ENCODE results near the gene BORCS8.

BORCS8 gene

DNA sequence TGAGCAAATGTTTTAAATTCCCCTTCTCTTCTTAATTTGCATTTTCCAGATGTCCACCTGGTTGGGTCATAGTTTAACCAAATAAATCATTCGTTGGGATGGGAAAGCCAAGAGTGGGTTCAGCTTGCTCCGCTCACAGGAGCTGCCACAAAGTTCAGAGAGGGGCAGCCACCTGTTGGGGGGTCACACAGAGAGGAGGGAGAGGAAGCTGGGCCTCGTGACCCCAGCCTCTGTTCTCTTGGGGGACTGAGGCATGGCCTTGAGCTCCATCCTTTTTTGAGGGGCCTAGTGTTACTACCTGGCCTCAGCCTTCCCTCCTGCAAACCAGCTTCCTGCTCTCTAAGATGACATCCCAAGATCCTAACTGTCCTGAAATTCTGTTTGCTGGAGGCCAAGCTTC is 24.3 kb downstream of the BORCS8 start:
- Histone ChIP-seq H3K27ac (replicated peaks) (no peak overlapping the region), H3K4me3 (replicated peaks; ENCODE audit: insufficient read depth, low read length) (no peak overlapping the region), H3K27me3 (ENCODE audit: insufficient read depth, poor library complexity, severe bottlenecking) (no peaks in the 10 kb centered on the region)
- DNase-seq (ENCODE audit: low read depth in 1 of 2, low spot score in 1 of 2): no peak
- TF ChIP-seq SPI1 (IDR thresholded peaks at IDR 0.05; ENCODE audit: borderline replicate concordance, low read depth) (no peak), POLR2AphosphoS5 (IDR thresholded peaks at IDR 0.05; ENCODE audit: low read depth) (no peak), GABPA (IDR thresholded peaks at IDR 0.05; ENCODE audit: low read depth) (no peak)
- TF ChIP-seq, protein P1, sequence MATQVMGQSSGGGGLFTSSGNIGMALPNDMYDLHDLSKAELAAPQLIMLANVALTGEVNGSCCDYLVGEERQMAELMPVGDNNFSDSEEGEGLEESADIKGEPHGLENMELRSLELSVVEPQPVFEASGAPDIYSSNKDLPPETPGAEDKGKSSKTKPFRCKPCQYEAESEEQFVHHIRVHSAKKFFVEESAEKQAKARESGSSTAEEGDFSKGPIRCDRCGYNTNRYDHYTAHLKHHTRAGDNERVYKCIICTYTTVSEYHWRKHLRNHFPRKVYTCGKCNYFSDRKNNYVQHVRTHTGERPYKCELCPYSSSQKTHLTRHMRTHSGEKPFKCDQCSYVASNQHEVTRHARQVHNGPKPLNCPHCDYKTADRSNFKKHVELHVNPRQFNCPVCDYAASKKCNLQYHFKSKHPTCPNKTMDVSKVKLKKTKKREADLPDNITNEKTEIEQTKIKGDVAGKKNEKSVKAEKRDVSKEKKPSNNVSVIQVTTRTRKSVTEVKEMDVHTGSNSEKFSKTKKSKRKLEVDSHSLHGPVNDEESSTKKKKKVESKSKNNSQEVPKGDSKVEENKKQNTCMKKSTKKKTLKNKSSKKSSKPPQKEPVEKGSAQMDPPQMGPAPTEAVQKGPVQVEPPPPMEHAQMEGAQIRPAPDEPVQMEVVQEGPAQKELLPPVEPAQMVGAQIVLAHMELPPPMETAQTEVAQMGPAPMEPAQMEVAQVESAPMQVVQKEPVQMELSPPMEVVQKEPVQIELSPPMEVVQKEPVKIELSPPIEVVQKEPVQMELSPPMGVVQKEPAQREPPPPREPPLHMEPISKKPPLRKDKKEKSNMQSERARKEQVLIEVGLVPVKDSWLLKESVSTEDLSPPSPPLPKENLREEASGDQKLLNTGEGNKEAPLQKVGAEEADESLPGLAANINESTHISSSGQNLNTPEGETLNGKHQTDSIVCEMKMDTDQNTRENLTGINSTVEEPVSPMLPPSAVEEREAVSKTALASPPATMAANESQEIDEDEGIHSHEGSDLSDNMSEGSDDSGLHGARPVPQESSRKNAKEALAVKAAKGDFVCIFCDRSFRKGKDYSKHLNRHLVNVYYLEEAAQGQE (IDR thresholded peaks at IDR 0.05; ENCODE audit: insufficient replicate concordance, low read depth): no peak
- TF ChIP-seq, protein P2, sequence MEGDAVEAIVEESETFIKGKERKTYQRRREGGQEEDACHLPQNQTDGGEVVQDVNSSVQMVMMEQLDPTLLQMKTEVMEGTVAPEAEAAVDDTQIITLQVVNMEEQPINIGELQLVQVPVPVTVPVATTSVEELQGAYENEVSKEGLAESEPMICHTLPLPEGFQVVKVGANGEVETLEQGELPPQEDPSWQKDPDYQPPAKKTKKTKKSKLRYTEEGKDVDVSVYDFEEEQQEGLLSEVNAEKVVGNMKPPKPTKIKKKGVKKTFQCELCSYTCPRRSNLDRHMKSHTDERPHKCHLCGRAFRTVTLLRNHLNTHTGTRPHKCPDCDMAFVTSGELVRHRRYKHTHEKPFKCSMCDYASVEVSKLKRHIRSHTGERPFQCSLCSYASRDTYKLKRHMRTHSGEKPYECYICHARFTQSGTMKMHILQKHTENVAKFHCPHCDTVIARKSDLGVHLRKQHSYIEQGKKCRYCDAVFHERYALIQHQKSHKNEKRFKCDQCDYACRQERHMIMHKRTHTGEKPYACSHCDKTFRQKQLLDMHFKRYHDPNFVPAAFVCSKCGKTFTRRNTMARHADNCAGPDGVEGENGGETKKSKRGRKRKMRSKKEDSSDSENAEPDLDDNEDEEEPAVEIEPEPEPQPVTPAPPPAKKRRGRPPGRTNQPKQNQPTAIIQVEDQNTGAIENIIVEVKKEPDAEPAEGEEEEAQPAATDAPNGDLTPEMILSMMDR (IDR thresholded peaks at IDR 0.05; ENCODE audit: insufficient read depth, low read length): no peak

DNA sequence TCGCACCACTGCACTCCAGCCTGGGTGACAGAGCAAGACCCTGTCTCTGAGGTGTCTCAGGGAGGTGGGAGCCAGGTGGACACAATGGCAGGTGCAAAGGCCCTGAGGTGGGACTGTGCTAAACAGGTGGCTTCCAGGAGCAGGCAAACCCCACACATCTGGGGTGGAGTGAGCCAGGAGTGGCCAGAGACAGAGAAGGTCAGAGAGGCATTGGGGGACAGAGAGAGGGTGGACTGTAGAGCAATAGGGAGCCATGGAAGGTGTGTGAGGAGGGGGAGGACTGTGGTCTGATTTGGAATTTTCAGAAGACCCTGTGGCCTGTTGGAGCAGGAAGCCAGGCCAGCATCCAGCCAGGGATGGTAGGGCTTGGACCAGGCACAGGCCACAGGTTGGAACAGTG is 26.6 kb downstream of the BORCS8 start:
- H3K4me3 ChIP-seq (replicated peaks; ENCODE audit: insufficient read depth, low read length): no peak overlapping the region
- H3K27ac ChIP-seq (replicated peaks): no peak overlapping the region
- DNase-seq (ENCODE audit: low read depth in 1 of 2, low spot score in 1 of 2): no peak
- no peaks in the 10 kb centered on the region for H3K27me3 ChIP-seq (ENCODE audit: insufficient read depth, poor library complexity, severe bottlenecking)
- TF ChIP-seq, protein P2 (IDR thresholded peaks at IDR 0.05; ENCODE audit: insufficient read depth, low read length): no peak
- TF ChIP-seq SPI1 (IDR thresholded peaks at IDR 0.05; ENCODE audit: borderline replicate concordance, low read depth) (no peak), GABPA (IDR thresholded peaks at IDR 0.05; ENCODE audit: low read depth) (no peak), POLR2AphosphoS5 (IDR thresholded peaks at IDR 0.05; ENCODE audit: low read depth) (no peak)
- TF ChIP-seq, protein P1 (IDR thresholded peaks at IDR 0.05; ENCODE audit: insufficient replicate concordance, low read depth): no peak

DNA sequence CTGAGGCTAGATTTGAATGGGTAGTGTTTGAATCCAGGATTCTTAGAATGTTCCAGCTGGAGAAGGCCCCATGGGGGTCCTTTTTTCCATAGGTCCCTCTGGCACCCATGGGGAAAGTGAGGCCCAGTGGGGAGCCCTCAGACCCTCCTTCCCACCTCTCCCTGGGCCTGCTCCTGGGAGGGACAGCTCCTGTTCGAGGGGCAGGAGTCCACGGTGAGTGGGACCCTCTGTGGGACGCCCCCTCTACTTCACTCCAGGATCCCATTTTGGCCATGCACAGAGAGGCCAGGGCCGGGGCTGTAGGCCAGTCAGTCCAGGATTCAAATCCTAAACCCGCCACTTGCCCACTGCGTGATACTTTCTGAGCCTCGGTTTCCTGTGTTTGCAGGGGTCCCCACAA is 29.5 kb downstream of the BORCS8 start:
- H3K27ac ChIP-seq (replicated peaks): no peak overlapping the region
- no peak overlapping the region for H3K4me3 ChIP-seq (replicated peaks; ENCODE audit: insufficient read depth, low read length)
- DNase-seq (ENCODE audit: low read depth in 1 of 2, low spot score in 1 of 2): no peak
- TF ChIP-seq POLR2AphosphoS5 (IDR thresholded peaks at IDR 0.05; ENCODE audit: low read depth) (no peak), GABPA (IDR thresholded peaks at IDR 0.05; ENCODE audit: low read depth) (no peak), SPI1 (IDR thresholded peaks at IDR 0.05; ENCODE audit: borderline replicate concordance, low read depth) (no peak)
- TF ChIP-seq, protein P2 (IDR thresholded peaks at IDR 0.05; ENCODE audit: insufficient read depth, low read length): no peak
- TF ChIP-seq, protein P1 (IDR thresholded peaks at IDR 0.05; ENCODE audit: insufficient replicate concordance, low read depth): no peak
- no peaks in the 10 kb centered on the region for H3K27me3 ChIP-seq (ENCODE audit: insufficient read depth, poor library complexity, severe bottlenecking)

Data from HL-60 (cell line).